Progenitor cell of endocrine pancreas (in vitro differentiated cells): ENCODE results near the gene BMPR1B. TPM values are rescaled to one million over a fixed set of nuclear protein-coding genes. Genes with fewer than 3 reads are reported as not detected.

Source experiments
- DNase-seq: peaks from one replicate; pipeline ENCODE4 v3.0.0; 2021; ENCODE audit warnings: low spot score; ENCODE audit not compliant: unreplicated experiment
- H3K27ac Mint-ChIP-seq: 2 replicates; pipeline ENCODE4 v1.8.0; 2021; ENCODE audit warnings: mild to moderate bottlenecking, moderate library complexity, mixed read lengths
- H3K27me3 Mint-ChIP-seq: 2 replicates; pipeline ENCODE4 v1.8.0; 2021; ENCODE audit warnings: mixed read lengths
- H3K36me3 Mint-ChIP-seq: 2 replicates; pipeline ENCODE4 v1.8.0; 2022; ENCODE audit warnings: mixed read lengths; ENCODE audit not compliant: insufficient read depth
- H3K4me1 Mint-ChIP-seq: 2 replicates; pipeline ENCODE4 v1.8.0; 2021; ENCODE audit warnings: low read depth, mixed read lengths
- H3K4me3 Mint-ChIP-seq: 2 replicates; pipeline ENCODE4 v1.8.0; 2021; ENCODE audit warnings: low read depth, mild to moderate bottlenecking, moderate library complexity, mixed read lengths
- H3K9me3 Mint-ChIP-seq: 2 replicates; pipeline ENCODE4 v1.8.0; 2021; ENCODE audit warnings: low read depth, mixed read lengths
- total RNA-seq: library from RNA; stranded (reverse); gene quantifications from 2 replicates; pipeline ENCODE4 v1.2.1, GENCODE V29; 2021
- TF ChIP-seq, protein P1 (sequence below): fragments of 200-600 bp; sonication (generic); IDR thresholded peaks from one replicate; pipeline ENCODE4 v1.5.0; 2021; ENCODE audit warnings: antibody characterized with exemption, mild to moderate bottlenecking; ENCODE audit not compliant: unreplicated experiment

Gene BMPR1B
- total RNA-seq, 1 donor from 2014 or later, result 21.1 TPM

DNA sequence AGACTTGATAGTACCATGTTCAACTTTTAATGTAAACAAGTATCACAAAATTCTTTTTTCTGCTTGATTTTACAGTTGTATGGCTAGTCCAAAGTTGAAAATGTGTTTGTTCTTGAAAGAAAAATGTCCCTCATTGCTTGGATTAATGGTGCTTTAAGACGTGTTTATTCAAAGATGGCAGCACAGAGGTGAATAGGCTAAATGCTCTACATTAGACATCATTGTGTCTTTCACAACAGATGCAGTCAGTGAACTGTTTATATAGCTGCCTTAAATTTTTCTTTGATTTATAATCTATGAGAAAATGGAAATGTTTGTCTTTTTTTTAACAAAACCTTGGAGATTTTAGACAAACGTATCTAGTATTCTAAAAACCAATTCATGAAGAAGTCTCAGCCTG is 137.3 kb downstream of the BMPR1B start:
- Mint-ChIP-seq H3K9me3 (peaks cover 5% of the 10 kb centered on the region), H3K27me3 (no peaks in the 10 kb centered on the region), H3K4me3 (no peak overlapping the region), H3K4me1 (peaks cover 12% of the 10 kb centered on the region), H3K36me3 (peaks cover 7% of the 10 kb centered on the region), H3K27ac (no peak overlapping the region)
- TF ChIP-seq, protein P1, sequence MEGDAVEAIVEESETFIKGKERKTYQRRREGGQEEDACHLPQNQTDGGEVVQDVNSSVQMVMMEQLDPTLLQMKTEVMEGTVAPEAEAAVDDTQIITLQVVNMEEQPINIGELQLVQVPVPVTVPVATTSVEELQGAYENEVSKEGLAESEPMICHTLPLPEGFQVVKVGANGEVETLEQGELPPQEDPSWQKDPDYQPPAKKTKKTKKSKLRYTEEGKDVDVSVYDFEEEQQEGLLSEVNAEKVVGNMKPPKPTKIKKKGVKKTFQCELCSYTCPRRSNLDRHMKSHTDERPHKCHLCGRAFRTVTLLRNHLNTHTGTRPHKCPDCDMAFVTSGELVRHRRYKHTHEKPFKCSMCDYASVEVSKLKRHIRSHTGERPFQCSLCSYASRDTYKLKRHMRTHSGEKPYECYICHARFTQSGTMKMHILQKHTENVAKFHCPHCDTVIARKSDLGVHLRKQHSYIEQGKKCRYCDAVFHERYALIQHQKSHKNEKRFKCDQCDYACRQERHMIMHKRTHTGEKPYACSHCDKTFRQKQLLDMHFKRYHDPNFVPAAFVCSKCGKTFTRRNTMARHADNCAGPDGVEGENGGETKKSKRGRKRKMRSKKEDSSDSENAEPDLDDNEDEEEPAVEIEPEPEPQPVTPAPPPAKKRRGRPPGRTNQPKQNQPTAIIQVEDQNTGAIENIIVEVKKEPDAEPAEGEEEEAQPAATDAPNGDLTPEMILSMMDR, result no peak
- no peak for DNase-seq

DNA sequence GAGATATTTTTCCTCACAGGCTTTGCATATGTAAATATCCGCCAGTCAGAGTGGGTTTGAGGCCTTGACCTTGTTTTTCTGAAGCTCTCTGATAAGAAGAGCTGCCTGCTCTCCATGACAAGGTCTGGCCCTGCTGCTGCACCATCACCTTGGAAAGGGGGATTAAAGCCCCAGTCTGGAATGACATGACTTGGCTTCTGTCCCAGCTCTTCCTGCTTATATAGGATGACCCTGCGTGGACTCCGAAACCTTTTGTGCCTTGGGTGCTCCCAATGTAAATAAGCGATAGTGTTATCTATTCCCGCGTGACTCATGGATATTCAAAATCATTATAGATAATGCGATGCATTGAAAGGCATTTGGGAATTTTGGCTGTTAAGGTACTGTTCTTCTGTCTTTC is 139.3 kb downstream of the BMPR1B start:
- TF ChIP-seq, protein P1, result no peak
- H3K4me1 Mint-ChIP-seq, result peaks cover 12% of the 10 kb centered on the region
- H3K27ac Mint-ChIP-seq, result no peak overlapping the region
- H3K4me3 Mint-ChIP-seq, result no peak overlapping the region
- peaks cover 5% of the 10 kb centered on the region for H3K9me3 Mint-ChIP-seq
- peaks cover 5% of the 10 kb centered on the region for H3K36me3 Mint-ChIP-seq
- H3K27me3 Mint-ChIP-seq, result no peaks in the 10 kb centered on the region
- no peak for DNase-seq

DNA sequence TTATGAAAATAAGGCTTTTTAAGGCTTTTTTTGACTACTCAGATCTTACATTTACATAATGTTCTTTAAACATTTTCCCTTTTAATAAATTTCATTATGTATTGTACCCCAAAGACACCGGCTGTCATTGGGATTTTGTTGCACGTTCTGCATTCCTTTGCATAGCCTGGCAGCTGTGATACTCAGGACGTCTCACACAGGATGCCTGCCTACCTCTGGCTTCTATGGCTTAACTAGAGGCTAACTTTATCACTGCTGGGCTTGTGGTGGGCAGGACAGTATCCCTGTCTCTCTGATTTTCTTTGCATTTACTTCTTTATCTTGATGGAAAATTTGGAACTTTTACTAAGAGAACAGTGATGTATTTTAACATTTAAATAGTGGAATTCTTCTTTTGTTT is 147.8 kb downstream of the BMPR1B start:
- Mint-ChIP-seq H3K27me3 (no peaks in the 10 kb centered on the region), H3K36me3 (no peaks in the 10 kb centered on the region), H3K27ac (no peak overlapping the region), H3K4me1 (peaks cover 8% of the 10 kb centered on the region), H3K4me3 (no peak overlapping the region), H3K9me3 (no peaks in the 10 kb centered on the region)
- TF ChIP-seq, protein P1, result no peak
- DNase-seq, result no peak

DNA sequence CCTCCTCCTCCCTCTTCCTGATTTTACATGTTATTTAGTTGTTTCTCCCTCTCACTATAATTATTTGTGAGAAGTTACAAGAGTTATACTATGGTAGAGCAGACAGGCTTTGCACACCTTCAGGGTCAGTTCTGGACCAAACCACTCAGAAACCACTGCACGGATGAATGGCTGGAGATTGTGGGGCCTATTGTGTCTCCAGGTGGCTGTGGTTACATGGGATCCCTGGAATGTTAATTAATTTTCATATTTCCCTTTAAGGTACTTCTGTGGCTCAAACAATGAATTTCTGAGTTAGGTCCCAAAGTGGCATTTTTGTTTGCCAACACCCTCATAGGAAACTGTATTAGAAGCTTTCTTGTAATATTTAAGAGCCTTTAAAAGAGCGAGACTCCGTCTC is 151.9 kb downstream of the BMPR1B start:
- H3K4me3 Mint-ChIP-seq, result no peak overlapping the region
- no peak overlapping the region for H3K27ac Mint-ChIP-seq
- peaks cover 10% of the 10 kb centered on the region for H3K4me1 Mint-ChIP-seq
- TF ChIP-seq, protein P1, result no peak
- peaks cover 7% of the 10 kb centered on the region for H3K9me3 Mint-ChIP-seq
- DNase-seq, result no peak
- peaks cover 3% of the 10 kb centered on the region for H3K36me3 Mint-ChIP-seq
- no peaks in the 10 kb centered on the region for H3K27me3 Mint-ChIP-seq

DNA sequence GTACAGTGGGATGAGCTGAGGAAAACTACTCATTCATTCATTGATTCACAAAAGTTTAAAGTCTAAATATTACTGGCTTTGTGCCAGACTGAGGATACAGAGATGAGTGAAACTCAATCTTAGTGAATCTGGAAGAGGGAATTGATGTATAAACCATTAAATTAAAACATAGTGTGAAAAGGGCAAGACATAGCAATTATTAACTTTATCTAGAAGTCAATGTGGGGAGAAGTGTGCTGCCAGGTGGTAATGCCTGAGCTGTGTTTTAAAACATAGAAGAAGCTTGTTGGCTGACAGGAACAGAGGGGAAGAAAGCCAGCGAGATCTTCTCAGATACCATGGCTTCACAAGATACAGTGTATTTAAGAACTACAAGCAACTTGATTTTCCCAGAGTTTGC is 153.4 kb downstream of the BMPR1B start:
- Mint-ChIP-seq H3K4me1 (peaks cover 4% of the 10 kb centered on the region), H3K4me3 (no peak overlapping the region), H3K9me3 (peaks cover 14% of the 10 kb centered on the region), H3K27me3 (no peaks in the 10 kb centered on the region), H3K36me3 (peaks cover 10% of the 10 kb centered on the region), H3K27ac (no peak overlapping the region)
- no peak for DNase-seq
- TF ChIP-seq, protein P1, result no peak
